ENCODE measurements around the gene RHOG.

RHOG gene

DNA sequence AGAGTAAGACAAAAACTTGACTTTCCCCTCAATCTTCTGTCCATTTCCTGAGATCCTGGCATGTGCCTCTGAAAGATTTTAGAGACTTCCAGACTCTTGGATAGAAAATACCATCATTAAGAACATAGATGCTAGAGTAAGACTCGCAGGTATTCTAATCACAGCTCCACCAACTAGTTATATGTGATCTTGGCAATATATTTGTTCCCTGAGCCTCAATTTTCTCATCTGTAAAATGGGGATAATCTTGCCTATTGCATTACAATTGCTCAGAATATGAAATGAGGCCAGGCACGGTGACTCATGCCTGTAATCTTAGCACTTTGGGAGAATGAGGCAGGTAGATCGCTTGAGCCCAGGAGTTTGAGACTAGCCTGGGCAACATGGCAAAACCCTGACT is 10.7 kb downstream of the RHOG start:
- Histone ChIP-seq H3K27me3 (ENCODE audit: insufficient read depth, poor library complexity, severe bottlenecking) (no peaks in the 10 kb centered on the region), H3K27ac (replicated peaks) (peak overlapping the region; percentile 93), H3K4me3 (replicated peaks; ENCODE audit: insufficient read depth, low read length) (no peak overlapping the region)
- TF ChIP-seq, protein P1, sequence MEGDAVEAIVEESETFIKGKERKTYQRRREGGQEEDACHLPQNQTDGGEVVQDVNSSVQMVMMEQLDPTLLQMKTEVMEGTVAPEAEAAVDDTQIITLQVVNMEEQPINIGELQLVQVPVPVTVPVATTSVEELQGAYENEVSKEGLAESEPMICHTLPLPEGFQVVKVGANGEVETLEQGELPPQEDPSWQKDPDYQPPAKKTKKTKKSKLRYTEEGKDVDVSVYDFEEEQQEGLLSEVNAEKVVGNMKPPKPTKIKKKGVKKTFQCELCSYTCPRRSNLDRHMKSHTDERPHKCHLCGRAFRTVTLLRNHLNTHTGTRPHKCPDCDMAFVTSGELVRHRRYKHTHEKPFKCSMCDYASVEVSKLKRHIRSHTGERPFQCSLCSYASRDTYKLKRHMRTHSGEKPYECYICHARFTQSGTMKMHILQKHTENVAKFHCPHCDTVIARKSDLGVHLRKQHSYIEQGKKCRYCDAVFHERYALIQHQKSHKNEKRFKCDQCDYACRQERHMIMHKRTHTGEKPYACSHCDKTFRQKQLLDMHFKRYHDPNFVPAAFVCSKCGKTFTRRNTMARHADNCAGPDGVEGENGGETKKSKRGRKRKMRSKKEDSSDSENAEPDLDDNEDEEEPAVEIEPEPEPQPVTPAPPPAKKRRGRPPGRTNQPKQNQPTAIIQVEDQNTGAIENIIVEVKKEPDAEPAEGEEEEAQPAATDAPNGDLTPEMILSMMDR (IDR thresholded peaks at IDR 0.05; ENCODE audit: insufficient read depth, low read length): no peak
- TF ChIP-seq POLR2AphosphoS5 (IDR thresholded peaks at IDR 0.05; ENCODE audit: low read depth) (no peak), GABPA (IDR thresholded peaks at IDR 0.05; ENCODE audit: low read depth) (no peak), SPI1 (IDR thresholded peaks at IDR 0.05; ENCODE audit: borderline replicate concordance, low read depth) (no peak)
- TF ChIP-seq, protein P2, sequence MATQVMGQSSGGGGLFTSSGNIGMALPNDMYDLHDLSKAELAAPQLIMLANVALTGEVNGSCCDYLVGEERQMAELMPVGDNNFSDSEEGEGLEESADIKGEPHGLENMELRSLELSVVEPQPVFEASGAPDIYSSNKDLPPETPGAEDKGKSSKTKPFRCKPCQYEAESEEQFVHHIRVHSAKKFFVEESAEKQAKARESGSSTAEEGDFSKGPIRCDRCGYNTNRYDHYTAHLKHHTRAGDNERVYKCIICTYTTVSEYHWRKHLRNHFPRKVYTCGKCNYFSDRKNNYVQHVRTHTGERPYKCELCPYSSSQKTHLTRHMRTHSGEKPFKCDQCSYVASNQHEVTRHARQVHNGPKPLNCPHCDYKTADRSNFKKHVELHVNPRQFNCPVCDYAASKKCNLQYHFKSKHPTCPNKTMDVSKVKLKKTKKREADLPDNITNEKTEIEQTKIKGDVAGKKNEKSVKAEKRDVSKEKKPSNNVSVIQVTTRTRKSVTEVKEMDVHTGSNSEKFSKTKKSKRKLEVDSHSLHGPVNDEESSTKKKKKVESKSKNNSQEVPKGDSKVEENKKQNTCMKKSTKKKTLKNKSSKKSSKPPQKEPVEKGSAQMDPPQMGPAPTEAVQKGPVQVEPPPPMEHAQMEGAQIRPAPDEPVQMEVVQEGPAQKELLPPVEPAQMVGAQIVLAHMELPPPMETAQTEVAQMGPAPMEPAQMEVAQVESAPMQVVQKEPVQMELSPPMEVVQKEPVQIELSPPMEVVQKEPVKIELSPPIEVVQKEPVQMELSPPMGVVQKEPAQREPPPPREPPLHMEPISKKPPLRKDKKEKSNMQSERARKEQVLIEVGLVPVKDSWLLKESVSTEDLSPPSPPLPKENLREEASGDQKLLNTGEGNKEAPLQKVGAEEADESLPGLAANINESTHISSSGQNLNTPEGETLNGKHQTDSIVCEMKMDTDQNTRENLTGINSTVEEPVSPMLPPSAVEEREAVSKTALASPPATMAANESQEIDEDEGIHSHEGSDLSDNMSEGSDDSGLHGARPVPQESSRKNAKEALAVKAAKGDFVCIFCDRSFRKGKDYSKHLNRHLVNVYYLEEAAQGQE (IDR thresholded peaks at IDR 0.05; ENCODE audit: insufficient replicate concordance, low read depth): no peak
- DNase-seq (ENCODE audit: low read depth in 1 of 2, low spot score in 1 of 2): no peak

DNA sequence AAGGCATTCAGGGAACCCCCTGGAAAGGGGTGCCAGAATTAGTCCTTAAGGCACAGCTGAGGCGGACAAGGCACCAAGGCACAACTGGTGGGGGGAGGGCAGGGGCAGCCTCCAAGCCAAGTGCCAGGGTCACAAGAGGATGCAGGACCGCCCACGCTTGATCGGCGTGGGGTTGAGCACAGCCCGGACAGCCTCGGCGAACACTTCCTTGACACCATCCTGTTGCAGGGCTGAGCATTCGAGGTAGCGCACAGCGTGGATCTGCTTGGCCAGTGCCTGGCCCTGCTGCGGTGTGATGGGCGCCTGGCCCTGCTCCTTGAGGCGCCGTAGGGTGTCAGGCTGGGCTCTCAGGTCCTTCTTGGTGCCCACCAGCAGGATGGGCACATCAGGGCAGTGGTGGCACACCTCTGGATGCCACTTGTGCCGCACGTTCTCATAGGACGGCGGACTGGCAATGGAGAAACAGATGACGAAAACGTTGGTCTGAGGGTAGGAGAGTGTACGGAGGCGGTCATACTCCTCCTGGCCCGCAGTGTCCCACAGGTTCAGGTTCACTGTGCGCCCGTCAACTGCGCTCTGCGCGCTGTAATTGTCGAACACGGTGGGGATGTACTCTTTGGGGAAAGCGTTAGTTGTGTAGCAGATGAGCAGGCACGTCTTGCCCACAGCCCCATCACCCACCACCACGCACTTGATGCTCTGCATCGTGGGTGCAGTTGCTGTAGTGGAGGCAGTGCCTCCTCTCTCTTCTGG is 13.1 kb downstream of the RHOG start:
- no peak for DNase-seq (ENCODE audit: low read depth in 1 of 2, low spot score in 1 of 2)
- H3K4me3 ChIP-seq (replicated peaks; ENCODE audit: insufficient read depth, low read length): no peak overlapping the region
- H3K27ac ChIP-seq (replicated peaks): no peak overlapping the region
- TF ChIP-seq, protein P2 (IDR thresholded peaks at IDR 0.05; ENCODE audit: insufficient replicate concordance, low read depth): no peak
- no peak; the same call in 1 of the 2 replicates for TF ChIP-seq POLR2AphosphoS5 (IDR thresholded peaks at IDR 0.05; ENCODE audit: low read depth)
- TF ChIP-seq SPI1 (IDR thresholded peaks at IDR 0.05; ENCODE audit: borderline replicate concordance, low read depth): no peak
- no peak for TF ChIP-seq GABPA (IDR thresholded peaks at IDR 0.05; ENCODE audit: low read depth)
- TF ChIP-seq, protein P1 (IDR thresholded peaks at IDR 0.05; ENCODE audit: insufficient read depth, low read length): no peak
- no peaks in the 10 kb centered on the region for H3K27me3 ChIP-seq (ENCODE audit: insufficient read depth, poor library complexity, severe bottlenecking)

DNA sequence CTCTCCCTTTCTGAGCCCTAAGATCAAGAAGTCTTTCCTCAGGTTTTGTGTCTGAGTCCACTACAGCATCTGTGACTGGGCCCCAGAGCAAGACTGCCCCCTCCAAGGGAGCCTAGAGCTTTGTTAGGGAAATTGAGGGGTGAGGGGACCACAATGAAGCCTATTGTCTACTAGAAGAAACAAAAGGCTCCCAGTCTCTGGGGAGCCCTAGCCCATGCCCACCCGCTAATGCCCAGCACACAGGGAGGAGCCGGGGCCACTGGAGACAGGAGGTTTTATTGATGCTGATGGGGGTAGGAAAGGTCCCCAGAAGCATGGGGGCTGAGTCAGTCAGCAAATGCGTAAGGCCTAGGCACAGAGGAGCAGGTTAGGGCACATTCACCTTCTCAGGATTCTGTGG is 14.0 kb downstream of the RHOG start:
- TF ChIP-seq, protein P1 (IDR thresholded peaks at IDR 0.05; ENCODE audit: insufficient read depth, low read length): no peak
- no peak for TF ChIP-seq GABPA (IDR thresholded peaks at IDR 0.05; ENCODE audit: low read depth)
- peak; percentile 9; the same call in 1 of the 2 replicates for TF ChIP-seq POLR2AphosphoS5 (IDR thresholded peaks at IDR 0.05; ENCODE audit: low read depth)
- Histone ChIP-seq H3K27me3 (ENCODE audit: insufficient read depth, poor library complexity, severe bottlenecking) (no peaks in the 10 kb centered on the region), H3K27ac (replicated peaks) (no peak overlapping the region), H3K4me3 (replicated peaks; ENCODE audit: insufficient read depth, low read length) (no peak overlapping the region)
- no peak for DNase-seq (ENCODE audit: low read depth in 1 of 2, low spot score in 1 of 2)

All from HL-60 (cell line).